Endothelial cell of umbilical vein (primary cell): Measurements from ENCODE around the gene HMCN1. TPM values are rescaled to one million over a fixed set of nuclear protein-coding genes. Genes with fewer than 3 reads are reported as not detected.

ENCODE experiments used
- BruUV-seq: library from RNA; stranded (reverse); fragments of 400-500 nt; replicated peaks from 2 replicates; lab custom pipeline; 2021; lab: Mats Ljungman, UMichigan
- CTCF ChIA-PET: fragments of 300-600, 350-600 bp; sonication (Branson Sonifier 250); formaldehyde crosslinking; loops from one replicate; lab custom pipeline; 2021; ENCODE audit warnings: antibody characterized with exemption, inconsistent platforms; lab: Charles Lee
- POLR2A ChIA-PET: fragments of 300-600, 350-600 bp; sonication (Branson Sonifier 250); formaldehyde crosslinking; loops from one replicate; lab custom pipeline; 2021; ENCODE audit warnings: antibody characterized with exemption, inconsistent platforms; lab: Charles Lee
- DNase-seq: peaks from one replicate; pipeline ENCODE4 v3.0.0-alpha.2; 2011; ENCODE audit warnings: low read depth, low spot score
- FAIRE-seq: peaks from 2 replicates; lab custom pipeline; 2011; peaks lifted over from hg19 to GRCh38; lab: Jason Lieb, UNC
- H2AFZ ChIP-seq: 2 replicates; pipeline ENCODE4 v1.6.0; 2012; ENCODE audit warnings: low read depth, low read length, control low read depth, inconsistent platforms
- H3K27ac ChIP-seq: 2 replicates; pipeline ENCODE4 v1.5.1; 2011; ENCODE audit warnings: low read depth, mild to moderate bottlenecking, control low read depth, low read length, moderate library complexity; ENCODE audit not compliant: insufficient read depth
- H3K27me3 ChIP-seq, 2 experiments: 2 replicates each; pipeline versions ENCODE4 v1.6.0 to v1.6.1; 2011; ENCODE audit warnings: low read length in 2 of 2, mixed read lengths in 1 of 2; ENCODE audit not compliant: control insufficient read depth in 2 of 2, insufficient read depth in 2 of 2
- H3K36me3 ChIP-seq, 2 experiments: 2 replicates in 1 of 2; 3 replicates in 1 of 2; pipeline ENCODE4 v1.5.1; 2011; ENCODE audit warnings: low read length in 2 of 2, mild to moderate bottlenecking in 1 of 2, moderate library complexity in 1 of 2; ENCODE audit not compliant: control insufficient read depth in 2 of 2, insufficient read depth in 2 of 2; ENCODE audit errors: extremely low read depth in 1 of 2
- H3K4me1 ChIP-seq: 3 replicates; pipeline ENCODE4 v1.5.1; 2011; ENCODE audit warnings: mild to moderate bottlenecking, low read length; ENCODE audit not compliant: control insufficient read depth, insufficient read depth; ENCODE audit errors: extremely low read depth
- H3K4me2 ChIP-seq: 2 replicates; pipeline ENCODE4 v1.6.1; 2011; ENCODE audit warnings: low read length, control low read depth, mixed read lengths; ENCODE audit not compliant: insufficient read depth
- H3K4me3 ChIP-seq, 3 experiments: fragments of 200-600 bp in 1 of 3; sonication (generic), shearing (Covaris generic) in 1 of 3; replicated peaks in 1 of 3; 2 replicates each; pipeline ENCODE4 v1.5.1; 2011 to 2016; ENCODE audit warnings: control low read depth in 3 of 3, low read length in 3 of 3, mild to moderate bottlenecking in 2 of 3, inconsistent platforms in 1 of 3, low read depth in 1 of 3, moderate library complexity in 1 of 3; ENCODE audit not compliant: insufficient read depth in 1 of 3
- H3K79me2 ChIP-seq: 2 replicates; pipeline ENCODE4 v1.6.0; 2012; ENCODE audit warnings: low read length, inconsistent platforms; ENCODE audit not compliant: control insufficient read depth, insufficient read depth
- H3K9ac ChIP-seq: replicated peaks from 2 replicates; pipeline ENCODE3; 2011; ENCODE audit warnings: low read length, control low read depth; ENCODE audit not compliant: insufficient read depth; ENCODE audit errors: extremely low read depth
- H3K9me1 ChIP-seq: replicated peaks from 3 replicates; pipeline ENCODE4 v1.6.0; 2011; ENCODE audit warnings: mild to moderate bottlenecking, low read length; ENCODE audit not compliant: control insufficient read depth, insufficient read depth; ENCODE audit errors: extremely low read depth
- H3K9me3 ChIP-seq: replicated peaks from 2 replicates; pipeline ENCODE4 v1.5.1; 2012; ENCODE audit warnings: low read length, inconsistent platforms; ENCODE audit not compliant: control insufficient read depth, insufficient read depth
- H4K20me1 ChIP-seq: replicated peaks from 2 replicates; pipeline ENCODE3; 2011; ENCODE audit warnings: mild to moderate bottlenecking, low read length; ENCODE audit not compliant: control insufficient read depth, insufficient read depth; ENCODE audit errors: extremely low read depth
- CTCF ChIP-seq, 2 donors: IDR thresholded peaks; 1 replicate in 1 of 2; 2 replicates in 1 of 2; pipeline ENCODE4 v1.5.1; 2011; ENCODE audit warnings: low read length in 2 of 2, mild to moderate bottlenecking in 2 of 2, moderate library complexity in 2 of 2, control low read depth in 1 of 2, inconsistent platforms in 1 of 2, low read depth in 1 of 2; ENCODE audit not compliant: insufficient read depth in 1 of 2; ENCODE audit errors: extremely low read depth in 1 of 2
- EZH2 ChIP-seq: IDR thresholded peaks from 2 replicates; pipeline ENCODE4 v1.6.1; 2012; ENCODE audit warnings: borderline replicate concordance, low read depth, mild to moderate bottlenecking, moderate library complexity, low read length, inconsistent platforms; ENCODE audit not compliant: severe bottlenecking
- FOS ChIP-seq: IDR thresholded peaks from 2 replicates; pipeline ENCODE4 v1.6.1; 2011; ENCODE audit warnings: mild to moderate bottlenecking, low read length, moderate library complexity, borderline replicate concordance; ENCODE audit not compliant: insufficient read depth
- GATA2 ChIP-seq: IDR thresholded peaks from 2 replicates; pipeline ENCODE4 v1.7.0; 2011; ENCODE audit warnings: low read depth, mild to moderate bottlenecking, moderate library complexity, mixed read lengths, low read length; ENCODE audit not compliant: insufficient read length, insufficient read depth
- JUN ChIP-seq: IDR thresholded peaks from 2 replicates; pipeline ENCODE4 v1.6.1; 2011; ENCODE audit warnings: borderline replicate concordance, low read depth; ENCODE audit not compliant: insufficient read length, insufficient read depth
- MYC ChIP-seq: IDR thresholded peaks from one replicate; pipeline ENCODE4 v1.6.1; 2011; ENCODE audit warnings: mild to moderate bottlenecking, low read depth, low read length
- POLR2A ChIP-seq: IDR thresholded peaks from 2 replicates; pipeline ENCODE4 v1.6.1; 2012; ENCODE audit warnings: low read depth, mild to moderate bottlenecking, control low read depth, low read length
- POLR2AphosphoS5 ChIP-seq: IDR thresholded peaks from 2 replicates; pipeline ENCODE4 v1.6.1; 2012; ENCODE audit warnings: low read depth, mild to moderate bottlenecking, control low read depth, low read length, moderate library complexity; ENCODE audit not compliant: insufficient read depth
- dilution Hi-C: fragments of 300-500 bp; cut with MboI; formaldehyde crosslinking; loops from one replicate; pipeline ENCODE4 v1.15.0; 2019; ENCODE audit warnings: low sequenced_read_pairs; ENCODE audit not compliant: extremely low pct_ligation_motif_present
- intact Hi-C: fragments of 100-400 bp; cut with micrococcal nuclease; formaldehyde crosslinking; loops from one replicate; pipeline ENCODE4 v1.10.0; 2022
- polyA plus RNA-seq, 4 experiments: library from polyadenylated mRNA; depleted of rRNA in 3 of 4; stranded (reverse) in 3 of 4; unstranded in 1 of 4; fragments of >200 nt; gene quantifications; 2 replicates each; pipeline versions ENCODE4 v1.2.1 to v1.2.3, GENCODE V29; 2011 to 2012; ENCODE audit warnings: missing spikeins in 1 of 4
- total RNA-seq: library from RNA; stranded (reverse); gene quantifications from 2 replicates; pipeline ENCODE4 v1.2.3, GENCODE V29; 2021
- TF ChIP-seq, protein P1 (sequence below): IDR thresholded peaks from 2 replicates; pipeline ENCODE4 v1.6.1; 2011; ENCODE audit not compliant: insufficient read depth, insufficient read length

Gene HMCN1
- total and polyA plus RNA-seq, 2 donors (not counting 3 experiments of a cell fraction or from before 2014, with no cell fraction given), result 10.3 to 16.0 TPM

- no peak overlapping the region for H3K27ac ChIP-seq
- no peak overlapping the region for H3K4me2 ChIP-seq
- ChIA-PET CTCF (interaction anchor here (0.9 kb wide), 1 partner anchor 14 kb away, joined by 3 read pairs; no protein-coding TSS in a partner anchor), POLR2A (no interaction called here)
- H3K9me3 ChIP-seq, result no peaks in the 10 kb centered on the region
- DNase-seq (no peak), FAIRE-seq (no peak)
- H3K9ac ChIP-seq, result no peak overlapping the region
- peaks cover 6% of the 10 kb centered on the region for H3K4me1 ChIP-seq
- H3K79me2 ChIP-seq, result no peaks in the 10 kb centered on the region
- no peaks in the 10 kb centered on the region for H3K27me3 ChIP-seq
- H2AFZ ChIP-seq, result no peak overlapping the region
- no peak for TF ChIP-seq GATA2
- TF ChIP-seq POLR2A, result no peak
- no TSS peak for BruUV-seq
- no peaks in the 10 kb centered on the region for H3K36me3 ChIP-seq
- dilution Hi-C loops, result no loop called here
- H3K4me3 ChIP-seq, result no peak overlapping the region
- H3K9me1 ChIP-seq, result no peaks in the 10 kb centered on the region
- intact Hi-C loops, result no loop called here
- no peaks in the 10 kb centered on the region for H4K20me1 ChIP-seq
These were observed 101.0 kb downstream of the HMCN1 start for GRCh38 chr1:185835191-185835590.

DNA sequence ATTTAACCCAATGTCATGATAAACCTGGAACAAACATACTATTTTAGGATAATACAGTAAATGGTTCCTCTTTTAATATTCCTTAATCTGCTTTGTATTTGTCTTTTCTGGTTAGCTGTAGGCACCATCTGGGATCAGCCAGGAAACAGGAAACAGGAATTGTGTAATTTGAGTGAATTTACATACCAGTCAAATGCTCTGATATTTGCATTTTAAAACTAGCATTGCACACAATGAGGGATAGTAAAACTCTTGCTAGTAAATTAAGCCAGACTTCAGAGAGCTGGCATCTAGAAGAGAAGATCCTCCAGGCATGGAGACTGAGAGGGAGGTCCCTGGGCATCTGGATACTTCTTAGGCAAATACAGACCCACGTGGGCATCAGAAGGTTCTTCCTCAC lies 103.5 kb downstream of the HMCN1 start:
- H3K4me1 ChIP-seq, result peaks cover 6% of the 10 kb centered on the region
- intact Hi-C loops, result no loop called here
- POLR2A ChIA-PET, result no interaction called here
- H3K4me2 ChIP-seq, result peak overlapping the region; percentile 42
- no peaks in the 10 kb centered on the region for H3K9me1 ChIP-seq
- H3K9me3 ChIP-seq, result no peaks in the 10 kb centered on the region
- no TSS peak for BruUV-seq
- H3K36me3 ChIP-seq, result no peaks in the 10 kb centered on the region
- FAIRE-seq (no peak), DNase-seq (no peak)
- no peaks in the 10 kb centered on the region for H3K79me2 ChIP-seq
- dilution Hi-C loops, result no loop called here
- TF ChIP-seq, protein P1, sequence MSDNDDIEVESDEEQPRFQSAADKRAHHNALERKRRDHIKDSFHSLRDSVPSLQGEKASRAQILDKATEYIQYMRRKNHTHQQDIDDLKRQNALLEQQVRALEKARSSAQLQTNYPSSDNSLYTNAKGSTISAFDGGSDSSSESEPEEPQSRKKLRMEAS, result no peak
- no peak for TF ChIP-seq JUN
- no peak for TF ChIP-seq EZH2
- TF ChIP-seq CTCF (IDR thresholded peaks at IDR 0.05; ENCODE audit: extremely low read depth in 1 of 2, insufficient read depth in 1 of 2, low read depth in 1 of 2, low read length in 2 of 2), result no peak
- TF ChIP-seq GATA2, result no peak
- TF ChIP-seq POLR2AphosphoS5, result no peak
- TF ChIP-seq MYC, result no peak
- TF ChIP-seq FOS, result no peak
- no peak for TF ChIP-seq POLR2A
- H4K20me1 ChIP-seq, result no peaks in the 10 kb centered on the region
- no peaks in the 10 kb centered on the region for H3K27me3 ChIP-seq
- H3K9ac ChIP-seq, result no peak overlapping the region
- H3K27ac ChIP-seq, result no peak overlapping the region
- H2AFZ ChIP-seq, result peak overlapping the region; percentile 48
- CTCF ChIA-PET, result no interaction called here
- H3K4me3 ChIP-seq, result no peak overlapping the region
